Epithelial cell of proximal tubule (primary cell): Measurements from ENCODE around the gene R3HDM2. TPM values are rescaled to one million over a fixed set of nuclear protein-coding genes. Genes with fewer than 3 reads are reported as not detected.

Source experiments
- DNase-seq: peaks from one replicate; pipeline ENCODE4 v3.0.0-alpha.2; 2011; ENCODE audit warnings: low read depth
- H3K4me3 ChIP-seq: 2 replicates; pipeline ENCODE4 v1.5.1; 2011; ENCODE audit warnings: low read depth, mild to moderate bottlenecking, low read length
- CTCF ChIP-seq: conservative IDR thresholded peaks from 2 replicates; pipeline ENCODE4 v1.5.1; 2012; ENCODE audit warnings: low read depth, mild to moderate bottlenecking, low read length
- total RNA-seq: library from RNA; depleted of rRNA; stranded (reverse); fragments of >200 nt; gene quantifications from 2 replicates; pipeline ENCODE4 v1.2.3, GENCODE V29; 2015

R3HDM2 gene
- total RNA-seq, 1 donor from 2014 or later = 12.5 TPM

DNA sequence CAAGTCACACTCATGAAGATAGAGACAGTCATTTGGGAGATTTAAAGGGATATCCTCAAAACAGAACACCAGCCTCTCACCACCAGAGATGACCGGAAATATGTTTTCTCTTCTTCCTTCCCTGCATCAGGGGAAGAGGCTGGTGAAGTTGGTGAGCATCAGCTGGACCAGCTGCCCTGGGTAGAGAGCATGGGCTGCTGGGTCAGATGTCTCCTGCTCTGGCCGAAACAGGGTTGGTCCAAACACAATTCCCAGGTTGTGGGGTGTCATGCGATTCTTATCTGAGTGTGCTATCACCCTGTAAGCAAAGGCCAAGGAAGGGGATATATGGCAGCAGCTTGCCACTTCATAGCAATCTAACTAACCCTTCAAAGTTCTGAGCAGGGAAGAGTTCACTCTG is 41.5 kb upstream of the R3HDM2 start:
- no peak overlapping the region for H3K4me3 ChIP-seq
- TF ChIP-seq CTCF = no peak

DNA sequence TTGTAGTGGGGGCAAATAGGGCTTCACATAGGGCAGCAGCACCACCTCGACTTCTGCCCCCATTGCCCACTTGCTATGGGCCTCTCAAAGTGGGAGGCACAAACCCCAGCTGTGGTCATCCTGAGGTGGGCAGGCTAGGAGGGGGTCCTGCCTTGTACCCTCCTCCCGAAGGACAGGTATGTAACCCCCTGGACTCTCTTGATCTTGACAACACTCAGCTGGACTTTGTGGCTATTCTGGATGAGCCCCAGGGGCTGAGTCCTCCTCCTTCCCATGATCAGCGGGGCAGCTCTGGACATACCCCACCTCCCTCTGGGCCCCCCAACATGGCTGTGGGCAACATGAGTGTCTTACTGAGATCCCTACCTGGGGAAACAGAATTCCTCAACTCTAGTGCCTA is 40.8 kb upstream of the R3HDM2 start:
- DNase-seq = no peak
- no peak for TF ChIP-seq CTCF
- no peak overlapping the region for H3K4me3 ChIP-seq

More for the DNA sequence above, 41.5 kb upstream of the R3HDM2 start:
- no peak for DNase-seq

DNA sequence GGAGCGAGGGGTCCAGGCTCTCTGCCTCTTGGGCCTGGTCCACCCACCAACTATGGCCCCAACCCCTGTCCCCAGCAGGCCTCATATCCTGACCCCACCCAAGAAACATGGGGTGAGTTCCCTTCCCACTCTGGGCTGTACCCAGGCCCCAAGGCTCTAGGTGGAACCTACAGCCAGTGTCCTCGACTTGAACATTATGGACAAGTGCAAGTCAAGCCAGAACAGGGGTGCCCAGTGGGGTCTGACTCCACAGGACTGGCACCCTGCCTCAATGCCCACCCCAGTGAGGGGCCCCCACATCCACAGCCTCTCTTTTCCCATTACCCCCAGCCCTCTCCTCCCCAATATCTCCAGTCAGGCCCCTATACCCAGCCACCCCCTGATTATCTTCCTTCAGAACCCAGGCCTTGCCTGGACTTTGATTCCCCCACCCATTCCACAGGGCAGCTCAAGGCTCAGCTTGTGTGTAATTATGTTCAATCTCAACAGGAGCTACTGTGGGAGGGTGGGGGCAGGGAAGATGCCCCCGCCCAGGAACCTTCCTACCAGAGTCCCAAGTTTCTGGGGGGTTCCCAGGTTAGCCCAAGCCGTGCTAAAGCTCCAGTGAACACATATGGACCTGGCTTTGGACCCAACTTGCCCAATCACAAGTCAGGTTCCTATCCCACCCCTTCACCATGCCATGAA is 40.3 kb upstream of the R3HDM2 start:
- no peak for DNase-seq
- TF ChIP-seq CTCF = no peak
- no peak overlapping the region for H3K4me3 ChIP-seq

DNA sequence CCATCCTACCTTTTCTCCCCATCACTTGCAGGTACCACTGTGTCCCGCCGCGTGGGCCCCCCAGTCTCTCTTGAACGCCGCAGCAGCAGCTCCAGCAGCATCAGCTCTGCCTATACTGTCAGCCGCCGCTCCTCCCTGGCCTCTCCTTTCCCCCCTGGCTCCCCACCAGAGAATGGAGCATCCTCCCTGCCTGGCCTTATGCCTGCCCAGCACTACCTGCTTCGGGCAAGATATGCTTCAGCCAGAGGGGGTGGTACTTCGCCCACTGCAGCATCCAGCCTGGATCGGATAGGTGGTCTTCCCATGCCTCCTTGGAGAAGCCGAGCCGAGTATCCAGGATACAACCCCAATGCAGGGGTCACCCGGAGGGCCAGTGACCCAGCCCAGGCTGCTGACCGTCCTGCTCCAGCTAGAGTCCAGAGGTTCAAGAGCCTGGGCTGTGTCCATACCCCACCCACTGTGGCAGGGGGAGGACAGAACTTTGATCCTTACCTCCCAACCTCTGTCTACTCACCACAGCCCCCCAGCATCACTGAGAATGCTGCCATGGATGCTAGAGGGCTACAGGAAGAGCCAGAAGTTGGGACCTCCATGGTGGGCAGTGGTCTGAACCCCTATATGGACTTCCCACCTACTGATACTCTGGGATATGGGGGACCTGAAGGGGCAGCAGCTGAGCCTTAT is 39.6 kb upstream of the R3HDM2 start:
- no peak for TF ChIP-seq CTCF
- DNase-seq = no peak
- no peak overlapping the region for H3K4me3 ChIP-seq

GRCh38 chr12:57469296-57470164 is 38.7 kb upstream of the R3HDM2 start:
- TF ChIP-seq CTCF = no peak
- no peak for DNase-seq
- no peak overlapping the region for H3K4me3 ChIP-seq

GRCh38 chr12:57467915-57468314 is 37.1 kb upstream of the R3HDM2 start:
- no peak for DNase-seq
- H3K4me3 ChIP-seq = no peak overlapping the region
- no peak for TF ChIP-seq CTCF
